ENCODE measurements around the gene CTH. TPM values are rescaled to one million over a fixed set of nuclear protein-coding genes. Genes with fewer than 3 reads are reported as not detected.

Gene CTH
- total RNA-seq, 4 donors from 2014 or later = 1.7 to 4.4 (median 2.8) TPM

DNA sequence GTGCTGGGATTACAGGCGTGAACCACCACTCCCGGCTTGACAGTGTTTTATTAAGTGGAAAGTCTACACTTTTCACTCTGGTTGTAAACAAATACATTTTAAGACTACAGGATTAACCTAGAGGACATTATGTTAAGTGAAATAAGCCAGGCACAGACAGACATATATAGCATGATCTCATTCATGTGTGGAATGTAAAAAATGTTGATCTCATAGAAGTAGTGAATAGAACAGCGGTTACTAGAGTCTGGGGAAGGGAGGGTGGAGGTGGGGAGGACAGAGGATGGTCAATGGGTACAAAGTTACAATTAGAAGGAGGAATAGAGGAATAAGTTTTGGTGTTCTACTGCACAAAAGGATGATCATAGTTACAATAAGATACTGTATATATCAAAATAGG, 16.9 kb downstream of the CTH start:
- Histone ChIP-seq H3K27ac (no peak overlapping the region), H3K4me1 (peaks cover 0 to 4% (median 0%) of the 10 kb centered on the region in 4 donors), H3K27me3 (no peaks in the 10 kb centered on the region), H3K36me3 (peaks cover 0 to 16% (median 0%) of the 10 kb centered on the region in 3 donors), H3K4me3 (no peak overlapping the region), H3K9me3 (no peaks in the 10 kb centered on the region)
- TF ChIP-seq POLR2A (IDR thresholded peaks at IDR 0.05) (no peak), CTCF (IDR thresholded peaks at IDR 0.05) (no peak)
- DNase-seq = no peak

DNA sequence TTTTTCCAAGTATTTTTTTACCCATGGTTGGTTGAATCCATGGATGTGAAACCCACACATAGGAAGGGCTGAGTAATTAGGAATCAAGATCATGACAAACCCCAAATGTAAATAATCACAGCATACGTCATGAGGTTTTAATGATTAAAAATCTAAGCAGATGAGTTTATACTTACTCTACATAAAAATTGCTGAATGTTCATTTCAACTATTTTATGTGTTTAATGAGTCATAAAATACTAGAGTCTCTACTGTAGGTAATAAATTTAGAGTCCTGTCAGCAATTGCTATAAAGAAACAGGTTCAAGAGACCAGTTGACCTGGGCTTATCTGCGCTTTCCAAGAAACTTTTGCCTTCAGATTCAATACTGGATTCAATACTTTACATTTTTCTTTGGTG, 18.2 kb downstream of the CTH start:
- Histone ChIP-seq H3K9me3 (no peaks in the 10 kb centered on the region), H3K4me3 (no peak overlapping the region), H3K27me3 (no peaks in the 10 kb centered on the region), H3K27ac (no peak overlapping the region), H3K36me3 (peaks cover 0 to 20% (median 0%) of the 10 kb centered on the region in 3 donors), H3K4me1 (peaks cover 0 to 4% (median 0%) of the 10 kb centered on the region in 4 donors)
- DNase-seq = no peak
- TF ChIP-seq POLR2A (IDR thresholded peaks at IDR 0.05) (no peak), CTCF (IDR thresholded peaks at IDR 0.05) (no peak)

GRCh38 chr1:70429757-70430156, 18.7 kb downstream of the CTH start:
- TF ChIP-seq CTCF (IDR thresholded peaks at IDR 0.05) (no peak), POLR2A (IDR thresholded peaks at IDR 0.05) (no peak)
- H3K4me3 ChIP-seq = no peak overlapping the region
- H3K4me1 ChIP-seq = peaks cover 0 to 4% (median 0%) of the 10 kb centered on the region in 4 donors
- no peak for DNase-seq
- H3K9me3 ChIP-seq = no peaks in the 10 kb centered on the region
- no peaks in the 10 kb centered on the region for H3K27me3 ChIP-seq
- H3K27ac ChIP-seq = no peak overlapping the region
- H3K36me3 ChIP-seq = peaks cover 0 to 22% (median 0%) of the 10 kb centered on the region in 3 donors

DNA sequence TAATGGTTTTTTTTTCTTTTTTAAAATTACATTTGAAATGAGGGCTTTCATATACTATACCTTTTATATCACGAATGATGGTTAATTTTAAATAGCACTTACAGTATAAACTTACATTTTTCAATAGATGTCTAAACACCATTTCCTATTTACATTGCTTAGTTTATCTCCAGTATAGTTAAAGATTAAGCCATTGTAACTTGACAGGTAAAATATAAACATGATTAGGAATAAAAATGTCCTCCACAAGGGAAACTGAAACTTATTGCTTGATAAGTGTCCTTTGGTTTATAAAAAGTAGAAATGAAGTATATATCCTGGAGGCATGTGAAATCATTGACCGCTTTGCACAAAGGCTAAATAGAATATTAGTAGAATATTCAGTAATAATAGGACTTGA, 20.2 kb downstream of the CTH start:
- DNase-seq = no peak
- Histone ChIP-seq H3K36me3 (peaks cover 0 to 22% (median 0%) of the 10 kb centered on the region in 3 donors), H3K27me3 (no peaks in the 10 kb centered on the region), H3K27ac (no peak overlapping the region), H3K9me3 (no peaks in the 10 kb centered on the region), H3K4me3 (no peak overlapping the region), H3K4me1 (peaks cover 0 to 4% (median 0%) of the 10 kb centered on the region in 4 donors)
- TF ChIP-seq POLR2A (IDR thresholded peaks at IDR 0.05) (no peak), CTCF (IDR thresholded peaks at IDR 0.05) (no peak)

DNA sequence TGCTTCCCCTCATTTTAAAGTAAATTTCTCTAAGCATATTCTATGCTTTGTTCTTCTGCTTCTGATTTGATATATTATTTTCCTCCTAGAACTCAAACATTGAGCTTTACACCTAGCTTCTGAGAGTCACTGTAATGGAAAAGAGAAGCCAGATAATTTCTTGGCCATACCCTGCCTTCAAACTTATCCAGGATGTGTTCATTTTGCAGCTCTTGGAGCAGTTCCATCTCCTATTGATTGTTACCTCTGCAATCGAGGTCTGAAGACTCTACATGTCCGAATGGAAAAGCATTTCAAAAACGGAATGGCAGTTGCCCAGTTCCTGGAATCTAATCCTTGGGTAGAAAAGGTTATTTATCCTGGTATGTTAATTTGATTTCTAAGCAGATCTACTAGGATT, 20.8 kb downstream of the CTH start:
- H3K4me3 ChIP-seq = no peak overlapping the region
- H3K27me3 ChIP-seq = no peaks in the 10 kb centered on the region
- peaks cover 0 to 4% (median 0%) of the 10 kb centered on the region in 4 donors for H3K4me1 ChIP-seq
- no peak overlapping the region for H3K27ac ChIP-seq
- H3K9me3 ChIP-seq = no peaks in the 10 kb centered on the region
- H3K36me3 ChIP-seq = peaks cover 0 to 22% (median 0%) of the 10 kb centered on the region in 3 donors
- DNase-seq = no peak
- TF ChIP-seq POLR2A (IDR thresholded peaks at IDR 0.05) (no peak), CTCF (IDR thresholded peaks at IDR 0.05) (no peak)
